ENCODE data around the gene COBL. TPM values are rescaled to one million over a fixed set of nuclear protein-coding genes. Genes with fewer than 3 reads are reported as not detected.

The COBL gene
- total and polyA plus RNA-seq, 10 of the 15 experiments (the other 5 are each of a cell fraction or from before 2014, with no cell fraction given): 0.21 TPM; not detected in 9

DNA sequence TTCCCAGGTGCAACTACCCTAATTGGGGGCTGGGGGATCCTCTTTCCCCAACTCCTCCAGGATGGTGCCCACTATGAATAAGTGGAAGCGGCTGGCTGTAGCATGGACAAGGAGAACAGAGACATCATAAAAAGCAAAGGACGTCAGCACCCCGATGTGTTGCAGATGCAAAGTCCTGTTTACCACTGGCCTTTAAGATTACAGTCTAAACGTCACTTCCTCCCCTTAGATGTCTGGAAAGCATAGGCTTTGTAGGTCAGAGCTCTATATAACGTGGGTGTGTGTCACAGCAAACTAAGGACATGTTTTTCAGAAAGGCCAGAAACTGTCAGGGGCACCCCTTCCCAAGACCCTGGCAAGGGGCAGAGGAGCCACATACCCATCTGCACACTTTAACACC is 7.9 kb downstream of the COBL start:
- intact Hi-C loops (cut with micrococcal nuclease; ENCODE audit: unreplicated experiment) (no loop called here), in situ Hi-C loops (cut with MboI) (no loop called here)
- TF ChIP-seq, protein P1, sequence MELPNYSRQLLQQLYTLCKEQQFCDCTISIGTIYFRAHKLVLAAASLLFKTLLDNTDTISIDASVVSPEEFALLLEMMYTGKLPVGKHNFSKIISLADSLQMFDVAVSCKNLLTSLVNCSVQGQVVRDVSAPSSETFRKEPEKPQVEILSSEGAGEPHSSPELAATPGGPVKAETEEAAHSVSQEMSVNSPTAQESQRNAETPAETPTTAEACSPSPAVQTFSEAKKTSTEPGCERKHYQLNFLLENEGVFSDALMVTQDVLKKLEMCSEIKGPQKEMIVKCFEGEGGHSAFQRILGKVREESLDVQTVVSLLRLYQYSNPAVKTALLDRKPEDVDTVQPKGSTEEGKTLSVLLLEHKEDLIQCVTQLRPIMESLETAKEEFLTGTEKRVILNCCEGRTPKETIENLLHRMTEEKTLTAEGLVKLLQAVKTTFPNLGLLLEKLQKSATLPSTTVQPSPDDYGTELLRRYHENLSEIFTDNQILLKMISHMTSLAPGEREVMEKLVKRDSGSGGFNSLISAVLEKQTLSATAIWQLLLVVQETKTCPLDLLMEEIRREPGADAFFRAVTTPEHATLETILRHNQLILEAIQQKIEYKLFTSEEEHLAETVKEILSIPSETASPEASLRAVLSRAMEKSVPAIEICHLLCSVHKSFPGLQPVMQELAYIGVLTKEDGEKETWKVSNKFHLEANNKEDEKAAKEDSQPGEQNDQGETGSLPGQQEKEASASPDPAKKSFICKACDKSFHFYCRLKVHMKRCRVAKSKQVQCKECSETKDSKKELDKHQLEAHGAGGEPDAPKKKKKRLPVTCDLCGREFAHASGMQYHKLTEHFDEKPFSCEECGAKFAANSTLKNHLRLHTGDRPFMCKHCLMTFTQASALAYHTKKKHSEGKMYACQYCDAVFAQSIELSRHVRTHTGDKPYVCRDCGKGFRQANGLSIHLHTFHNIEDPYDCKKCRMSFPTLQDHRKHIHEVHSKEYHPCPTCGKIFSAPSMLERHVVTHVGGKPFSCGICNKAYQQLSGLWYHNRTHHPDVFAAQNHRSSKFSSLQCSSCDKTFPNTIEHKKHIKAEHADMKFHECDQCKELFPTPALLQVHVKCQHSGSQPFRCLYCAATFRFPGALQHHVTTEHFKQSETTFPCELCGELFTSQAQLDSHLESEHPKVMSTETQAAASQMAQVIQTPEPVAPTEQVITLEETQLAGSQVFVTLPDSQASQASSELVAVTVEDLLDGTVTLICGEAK (IDR thresholded peaks at IDR 0.05; ENCODE audit: borderline replicate concordance): no peak
- TF ChIP-seq IKZF2 (IDR thresholded peaks at IDR 0.05) (no peak), TCF12 (IDR thresholded peaks at IDR 0.05; ENCODE audit: low read depth, low read length) (no peak), GABPA (IDR thresholded peaks at IDR 0.05; ENCODE audit: low read depth) (no peak), RELA (IDR thresholded peaks at IDR 0.05; ENCODE audit: borderline replicate concordance, partially characterized antibody) (no peak)
- TF ChIP-seq, protein P2, sequence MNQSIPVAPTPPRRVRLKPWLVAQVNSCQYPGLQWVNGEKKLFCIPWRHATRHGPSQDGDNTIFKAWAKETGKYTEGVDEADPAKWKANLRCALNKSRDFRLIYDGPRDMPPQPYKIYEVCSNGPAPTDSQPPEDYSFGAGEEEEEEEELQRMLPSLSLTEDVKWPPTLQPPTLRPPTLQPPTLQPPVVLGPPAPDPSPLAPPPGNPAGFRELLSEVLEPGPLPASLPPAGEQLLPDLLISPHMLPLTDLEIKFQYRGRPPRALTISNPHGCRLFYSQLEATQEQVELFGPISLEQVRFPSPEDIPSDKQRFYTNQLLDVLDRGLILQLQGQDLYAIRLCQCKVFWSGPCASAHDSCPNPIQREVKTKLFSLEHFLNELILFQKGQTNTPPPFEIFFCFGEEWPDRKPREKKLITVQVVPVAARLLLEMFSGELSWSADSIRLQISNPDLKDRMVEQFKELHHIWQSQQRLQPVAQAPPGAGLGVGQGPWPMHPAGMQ (IDR thresholded peaks at IDR 0.05; ENCODE audit: borderline replicate concordance): no peak
- TF ChIP-seq, protein P3, sequence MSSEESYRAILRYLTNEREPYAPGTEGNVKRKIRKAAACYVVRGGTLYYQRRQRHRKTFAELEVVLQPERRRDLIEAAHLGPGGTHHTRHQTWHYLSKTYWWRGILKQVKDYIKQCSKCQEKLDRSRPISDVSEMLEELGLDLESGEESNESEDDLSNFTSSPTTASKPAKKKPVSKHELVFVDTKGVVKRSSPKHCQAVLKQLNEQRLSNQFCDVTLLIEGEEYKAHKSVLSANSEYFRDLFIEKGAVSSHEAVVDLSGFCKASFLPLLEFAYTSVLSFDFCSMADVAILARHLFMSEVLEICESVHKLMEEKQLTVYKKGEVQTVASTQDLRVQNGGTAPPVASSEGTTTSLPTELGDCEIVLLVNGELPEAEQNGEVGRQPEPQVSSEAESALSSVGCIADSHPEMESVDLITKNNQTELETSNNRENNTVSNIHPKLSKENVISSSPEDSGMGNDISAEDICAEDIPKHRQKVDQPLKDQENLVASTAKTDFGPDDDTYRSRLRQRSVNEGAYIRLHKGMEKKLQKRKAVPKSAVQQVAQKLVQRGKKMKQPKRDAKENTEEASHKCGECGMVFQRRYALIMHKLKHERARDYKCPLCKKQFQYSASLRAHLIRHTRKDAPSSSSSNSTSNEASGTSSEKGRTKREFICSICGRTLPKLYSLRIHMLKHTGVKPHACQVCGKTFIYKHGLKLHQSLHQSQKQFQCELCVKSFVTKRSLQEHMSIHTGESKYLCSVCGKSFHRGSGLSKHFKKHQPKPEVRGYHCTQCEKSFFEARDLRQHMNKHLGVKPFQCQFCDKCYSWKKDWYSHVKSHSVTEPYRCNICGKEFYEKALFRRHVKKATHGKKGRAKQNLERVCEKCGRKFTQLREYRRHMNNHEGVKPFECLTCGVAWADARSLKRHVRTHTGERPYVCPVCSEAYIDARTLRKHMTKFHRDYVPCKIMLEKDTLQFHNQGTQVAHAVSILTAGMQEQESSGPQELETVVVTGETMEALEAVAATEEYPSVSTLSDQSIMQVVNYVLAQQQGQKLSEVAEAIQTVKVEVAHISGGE (CRISPR knock-in tag; IDR thresholded peaks at IDR 0.05): no peak
- TF ChIP-seq, protein P4, sequence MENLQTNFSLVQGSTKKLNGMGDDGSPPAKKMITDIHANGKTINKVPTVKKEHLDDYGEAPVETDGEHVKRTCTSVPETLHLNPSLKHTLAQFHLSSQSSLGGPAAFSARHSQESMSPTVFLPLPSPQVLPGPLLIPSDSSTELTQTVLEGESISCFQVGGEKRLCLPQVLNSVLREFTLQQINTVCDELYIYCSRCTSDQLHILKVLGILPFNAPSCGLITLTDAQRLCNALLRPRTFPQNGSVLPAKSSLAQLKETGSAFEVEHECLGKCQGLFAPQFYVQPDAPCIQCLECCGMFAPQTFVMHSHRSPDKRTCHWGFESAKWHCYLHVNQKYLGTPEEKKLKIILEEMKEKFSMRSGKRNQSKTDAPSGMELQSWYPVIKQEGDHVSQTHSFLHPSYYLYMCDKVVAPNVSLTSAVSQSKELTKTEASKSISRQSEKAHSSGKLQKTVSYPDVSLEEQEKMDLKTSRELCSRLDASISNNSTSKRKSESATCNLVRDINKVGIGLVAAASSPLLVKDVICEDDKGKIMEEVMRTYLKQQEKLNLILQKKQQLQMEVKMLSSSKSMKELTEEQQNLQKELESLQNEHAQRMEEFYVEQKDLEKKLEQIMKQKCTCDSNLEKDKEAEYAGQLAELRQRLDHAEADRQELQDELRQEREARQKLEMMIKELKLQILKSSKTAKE (IDR thresholded peaks at IDR 0.05; ENCODE audit: low read depth, poor library complexity, severe bottlenecking): no peak
- TF ChIP-seq, protein P5, sequence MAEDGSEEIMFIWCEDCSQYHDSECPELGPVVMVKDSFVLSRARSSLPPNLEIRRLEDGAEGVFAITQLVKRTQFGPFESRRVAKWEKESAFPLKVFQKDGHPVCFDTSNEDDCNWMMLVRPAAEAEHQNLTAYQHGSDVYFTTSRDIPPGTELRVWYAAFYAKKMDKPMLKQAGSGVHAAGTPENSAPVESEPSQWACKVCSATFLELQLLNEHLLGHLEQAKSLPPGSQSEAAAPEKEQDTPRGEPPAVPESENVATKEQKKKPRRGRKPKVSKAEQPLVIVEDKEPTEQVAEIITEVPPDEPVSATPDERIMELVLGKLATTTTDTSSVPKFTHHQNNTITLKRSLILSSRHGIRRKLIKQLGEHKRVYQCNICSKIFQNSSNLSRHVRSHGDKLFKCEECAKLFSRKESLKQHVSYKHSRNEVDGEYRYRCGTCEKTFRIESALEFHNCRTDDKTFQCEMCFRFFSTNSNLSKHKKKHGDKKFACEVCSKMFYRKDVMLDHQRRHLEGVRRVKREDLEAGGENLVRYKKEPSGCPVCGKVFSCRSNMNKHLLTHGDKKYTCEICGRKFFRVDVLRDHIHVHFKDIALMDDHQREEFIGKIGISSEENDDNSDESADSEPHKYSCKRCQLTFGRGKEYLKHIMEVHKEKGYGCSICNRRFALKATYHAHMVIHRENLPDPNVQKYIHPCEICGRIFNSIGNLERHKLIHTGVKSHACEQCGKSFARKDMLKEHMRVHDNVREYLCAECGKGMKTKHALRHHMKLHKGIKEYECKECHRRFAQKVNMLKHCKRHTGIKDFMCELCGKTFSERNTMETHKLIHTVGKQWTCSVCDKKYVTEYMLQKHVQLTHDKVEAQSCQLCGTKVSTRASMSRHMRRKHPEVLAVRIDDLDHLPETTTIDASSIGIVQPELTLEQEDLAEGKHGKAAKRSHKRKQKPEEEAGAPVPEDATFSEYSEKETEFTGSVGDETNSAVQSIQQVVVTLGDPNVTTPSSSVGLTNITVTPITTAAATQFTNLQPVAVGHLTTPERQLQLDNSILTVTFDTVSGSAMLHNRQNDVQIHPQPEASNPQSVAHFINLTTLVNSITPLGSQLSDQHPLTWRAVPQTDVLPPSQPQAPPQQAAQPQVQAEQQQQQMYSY (CRISPR knock-in tag; IDR thresholded peaks at IDR 0.05): no peak
- Histone ChIP-seq H4K20me1 (ENCODE audit: control insufficient read depth, insufficient read depth) (no peaks in the 10 kb centered on the region), H3K9ac (ENCODE audit: control insufficient read depth, insufficient read depth, low read length) (no peak overlapping the region), H3K4me2 (ENCODE audit: control insufficient read depth, insufficient read depth) (no peak overlapping the region), H3K4me3 (no peak overlapping the region), H2AFZ (ENCODE audit: control insufficient read depth, low read depth, low read length) (no peak overlapping the region), H3K36me3 (ENCODE audit: control insufficient read depth in 2 of 2, insufficient read depth in 2 of 2, low read length in 1 of 2) (no peaks in the 10 kb centered on the region), H3K79me2 (ENCODE audit: control insufficient read depth, insufficient read depth, low read length) (no peaks in the 10 kb centered on the region), H3K4me1 (ENCODE audit: control insufficient read depth, insufficient read depth, low read length) (no peaks in the 10 kb centered on the region), H3K9me3 (replicated peaks; ENCODE audit: control insufficient read depth, insufficient read depth, low read length) (no peaks in the 10 kb centered on the region), H3K27me3 (replicated peaks in 1 of 2; ENCODE audit: control insufficient read depth in 2 of 2, insufficient read depth in 2 of 2, low read length in 1 of 2) (no peaks in the 10 kb centered on the region), H3K27ac (ENCODE audit: control insufficient read depth, insufficient read depth) (no peak overlapping the region)
- FAIRE-seq (no peak), ATAC-seq (no peak), DNase-seq (ENCODE audit: low read depth, low spot score) (no peak)
- CTCF ChIA-PET: no interaction called here
- 23% methylated on average over 5 of the region's 5 CpGs for WGBS (ENCODE audit: insufficient coverage, insufficient replicate concordance, low lambda C conversion rate, missing lambda C conversion rate)
- SMC1A ChIA-PET (ENCODE audit: uncharacterized antibody, unreplicated experiment): no interaction called here
- RAD21 ChIA-PET (ENCODE audit: unreplicated experiment): no interaction called here
- POLR2A ChIA-PET: no interaction called here
- BruUV-seq (replicated peaks): no TSS peak

All from GM12878 (cell line).